OCI-LY7 (cell line): ENCODE data around the gene FASTK. TPM values are rescaled to one million over a fixed set of nuclear protein-coding genes. Genes with fewer than 3 reads are reported as not detected.

Experiments
- BruUV-seq: library from RNA; stranded (reverse); fragments of 400-500 nt; replicated peaks from 2 replicates; lab custom pipeline; 2021; lab: Mats Ljungman, UMichigan
- CTCF ChIA-PET: fragments of 300-600 bp; sonication (Branson Sonifier 250); formaldehyde crosslinking; loops from one replicate; lab custom pipeline; 2022; ENCODE audit warnings: antibody characterized with exemption; ENCODE audit not compliant: unreplicated experiment; lab: Charles Lee
- POLR2A ChIA-PET: fragments of 300-600 bp; sonication (Branson Sonifier 250); formaldehyde crosslinking; loops from one replicate; lab custom pipeline; 2022; ENCODE audit warnings: antibody characterized with exemption; lab: Charles Lee
- DNase-seq: peaks from one replicate; pipeline ENCODE4 v3.0.0-alpha.2; 2015; ENCODE audit warnings: low spot score
- H2AFZ ChIP-seq: fragments of 200-600 bp; sonication (generic), shearing (Covaris generic); 2 replicates; pipeline ENCODE4 v1.6.1; 2014; ENCODE audit warnings: mild to moderate bottlenecking, antibody characterized with exemption, low read length, moderate library complexity
- H3K27ac ChIP-seq: fragments of 200-600 bp; sonication (generic); 2 replicates; pipeline ENCODE4 v1.5.1; 2014; ENCODE audit warnings: mixed run types, low read depth, mild to moderate bottlenecking, moderate library complexity, low read length, inconsistent platforms; ENCODE audit not compliant: poor library complexity, severe bottlenecking
- H3K36me3 ChIP-seq: fragments of 200-600 bp; sonication (generic); 2 replicates; pipeline ENCODE4 v1.6.1; 2014; ENCODE audit warnings: mild to moderate bottlenecking, antibody characterized with exemption, low read length, moderate library complexity, mixed read lengths; ENCODE audit not compliant: insufficient read depth
- H3K4me1 ChIP-seq: fragments of 200-600 bp; sonication (generic); 2 replicates; pipeline ENCODE4 v1.5.1; 2014; ENCODE audit warnings: mild to moderate bottlenecking, low read length; ENCODE audit not compliant: insufficient read depth, poor library complexity, severe bottlenecking
- H3K4me2 ChIP-seq: fragments of 200-600 bp; sonication (generic); 2 replicates; pipeline ENCODE4 v1.6.1; 2014; ENCODE audit warnings: mild to moderate bottlenecking, low read length
- H3K4me3 ChIP-seq: fragments of 200-600 bp; sonication (generic); 2 replicates; pipeline ENCODE4 v1.5.1; 2014; ENCODE audit warnings: mild to moderate bottlenecking, low read depth, low read length; ENCODE audit not compliant: poor library complexity, severe bottlenecking
- H3K79me2 ChIP-seq: fragments of 200-600 bp; sonication (generic); 2 replicates; pipeline ENCODE4 v1.6.1; 2016; ENCODE audit warnings: low read depth, mild to moderate bottlenecking, low read length, moderate library complexity, mixed read lengths; ENCODE audit not compliant: insufficient read depth
- H3K9me2 ChIP-seq: fragments of 200-600 bp; sonication (generic); 2 replicates; pipeline ENCODE4 v1.6.1; 2016; ENCODE audit warnings: mild to moderate bottlenecking, low read length, mixed read lengths; ENCODE audit not compliant: insufficient read depth
- H3K9me3 ChIP-seq: fragments of 200-600 bp; sonication (generic); 2 replicates; pipeline ENCODE4 v1.6.1; 2014; ENCODE audit warnings: mild to moderate bottlenecking, mixed run types, low read length, mixed read lengths
- H4K20me1 ChIP-seq: fragments of 200-600 bp; sonication (generic); 2 replicates; pipeline ENCODE4 v1.6.1; 2014; ENCODE audit warnings: mild to moderate bottlenecking, antibody characterized with exemption, low read length, moderate library complexity, mixed read lengths; ENCODE audit not compliant: insufficient read depth
- EZH2phosphoT487 ChIP-seq: fragments of 200-600 bp; sonication (generic); IDR thresholded peaks from 2 replicates; pipeline ENCODE4 v1.6.1; 2018; ENCODE audit warnings: low read depth, borderline replicate concordance, mild to moderate bottlenecking, mixed run types, antibody characterized with exemption, low read length, moderate library complexity, mixed read lengths
- intact Hi-C: fragments of 100-400 bp; cut with micrococcal nuclease; formaldehyde crosslinking; loops from one replicate; pipeline ENCODE4 v1.10.0; 2022; ENCODE audit not compliant: unreplicated experiment
- total RNA-seq, 2 experiments: library from RNA; depleted of rRNA in 1 of 2; stranded (reverse); fragments of >200 nt in 1 of 2; shearing (Covaris generic) in 1 of 2; gene quantifications; 2 replicates each; pipeline ENCODE4 v1.2.3, GENCODE V29; 2014 to 2022
- TF ChIP-seq, protein P1 (sequence below): fragments of 200-600 bp; sonication (generic); conservative IDR thresholded peaks from 2 replicates; pipeline ENCODE4 v1.5.1; 2014; ENCODE audit warnings: mild to moderate bottlenecking, antibody characterized with exemption, low read length, moderate library complexity, mixed read lengths

FASTK gene
- total RNA-seq, 2 experiments from 2014 or later: 90.5 to 118 TPM

DNA sequence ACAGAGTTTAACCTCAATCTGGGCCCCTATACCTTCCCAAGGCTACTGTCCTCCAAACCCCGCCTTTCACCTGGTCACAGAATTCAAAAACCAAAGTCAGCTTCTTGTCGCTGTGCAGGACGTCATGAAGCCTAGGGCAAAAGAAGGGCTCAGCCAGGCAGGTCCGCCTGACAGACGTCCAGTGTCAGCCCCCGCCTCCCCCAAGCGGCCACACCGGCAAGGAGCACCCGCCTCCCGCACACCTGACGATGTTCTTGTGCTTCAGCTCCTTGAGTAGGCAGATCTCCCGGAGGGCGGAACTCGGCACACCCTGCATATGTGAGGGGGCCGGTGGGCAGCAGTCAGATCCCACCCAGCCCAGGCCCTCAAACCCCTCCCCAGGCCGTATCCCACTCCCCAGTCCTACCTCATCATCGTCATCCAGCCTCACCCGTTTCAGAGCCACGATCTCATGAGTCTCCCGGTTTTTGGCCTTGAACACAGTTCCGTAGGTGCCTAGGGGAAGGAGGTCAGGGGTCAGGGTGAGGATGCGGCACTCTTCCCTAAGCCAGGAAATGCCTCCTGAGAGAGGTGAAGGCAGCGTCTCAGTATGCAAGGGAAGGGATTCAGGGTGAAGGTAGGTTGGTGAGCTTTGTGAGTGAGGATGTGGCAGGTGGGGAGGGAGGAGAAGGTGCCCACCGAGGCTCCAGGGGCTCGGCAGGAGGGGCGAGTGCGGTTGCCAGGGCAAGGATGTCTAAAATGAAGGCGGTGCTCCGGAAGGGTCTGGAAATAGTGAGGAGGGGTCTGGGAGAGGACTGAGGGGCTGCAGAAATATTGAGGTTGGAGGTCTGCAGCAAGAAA is 23.7 kb downstream of the FASTK start:
- no peaks in the 10 kb centered on the region for H3K9me3 ChIP-seq
- H2AFZ ChIP-seq: peak overlapping the region; percentile 61; the same call in 1 of the 2 replicates
- no peak for DNase-seq
- ChIA-PET CTCF (interaction anchor here (1.1 kb wide), 1 partner anchor 28 kb away, joined by 4 read pairs; no protein-coding TSS in a partner anchor), POLR2A (interaction anchor here (0.7 kb wide), 1 partner anchor 52 kb away, joined by 3 read pairs; no protein-coding TSS in a partner anchor)
- intact Hi-C loops: no loop called here
- no peaks in the 10 kb centered on the region for H3K9me2 ChIP-seq
- peak overlapping the region; percentile 98 for H3K4me3 ChIP-seq
- no peak overlapping the region for H3K27ac ChIP-seq
- peak overlapping the region; percentile 88 for H3K4me2 ChIP-seq
- no peaks in the 10 kb centered on the region for H4K20me1 ChIP-seq
- no TSS peak for BruUV-seq
- H3K79me2 ChIP-seq: peaks cover 14% of the 10 kb centered on the region; the same call in 1 of the 2 replicates
- TF ChIP-seq EZH2phosphoT487: no peak
- TF ChIP-seq, protein P1, sequence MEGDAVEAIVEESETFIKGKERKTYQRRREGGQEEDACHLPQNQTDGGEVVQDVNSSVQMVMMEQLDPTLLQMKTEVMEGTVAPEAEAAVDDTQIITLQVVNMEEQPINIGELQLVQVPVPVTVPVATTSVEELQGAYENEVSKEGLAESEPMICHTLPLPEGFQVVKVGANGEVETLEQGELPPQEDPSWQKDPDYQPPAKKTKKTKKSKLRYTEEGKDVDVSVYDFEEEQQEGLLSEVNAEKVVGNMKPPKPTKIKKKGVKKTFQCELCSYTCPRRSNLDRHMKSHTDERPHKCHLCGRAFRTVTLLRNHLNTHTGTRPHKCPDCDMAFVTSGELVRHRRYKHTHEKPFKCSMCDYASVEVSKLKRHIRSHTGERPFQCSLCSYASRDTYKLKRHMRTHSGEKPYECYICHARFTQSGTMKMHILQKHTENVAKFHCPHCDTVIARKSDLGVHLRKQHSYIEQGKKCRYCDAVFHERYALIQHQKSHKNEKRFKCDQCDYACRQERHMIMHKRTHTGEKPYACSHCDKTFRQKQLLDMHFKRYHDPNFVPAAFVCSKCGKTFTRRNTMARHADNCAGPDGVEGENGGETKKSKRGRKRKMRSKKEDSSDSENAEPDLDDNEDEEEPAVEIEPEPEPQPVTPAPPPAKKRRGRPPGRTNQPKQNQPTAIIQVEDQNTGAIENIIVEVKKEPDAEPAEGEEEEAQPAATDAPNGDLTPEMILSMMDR: no peak
- H3K4me1 ChIP-seq: peaks cover 40% of the 10 kb centered on the region
- peaks cover 1% of the 10 kb centered on the region for H3K36me3 ChIP-seq

DNA sequence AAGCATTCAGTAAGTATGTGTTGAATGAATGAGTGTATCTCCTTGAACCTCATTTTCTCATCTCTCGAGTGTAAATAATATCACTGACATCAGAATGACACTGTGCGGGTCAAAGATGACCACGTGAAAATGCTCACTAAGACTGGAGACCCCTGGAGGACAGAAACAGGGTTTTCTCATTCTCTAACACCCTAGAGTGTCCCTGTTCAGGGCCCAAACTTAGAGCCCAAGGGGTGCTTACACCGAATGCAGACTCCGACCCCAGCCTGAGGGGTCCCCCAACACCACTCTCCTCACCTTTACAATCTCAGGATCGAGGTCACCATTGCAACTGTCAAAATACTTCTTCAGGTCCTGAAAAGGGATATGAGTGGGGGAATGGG is 24.3 kb downstream of the FASTK start:
- BruUV-seq: no TSS peak
- Histone ChIP-seq H3K9me2 (no peaks in the 10 kb centered on the region), H3K4me2 (peak overlapping the region; percentile 88), H3K4me1 (peaks cover 34% of the 10 kb centered on the region), H2AFZ (no peak overlapping the region), H3K79me2 (peaks cover 14% of the 10 kb centered on the region; the same call in 1 of the 2 replicates), H3K9me3 (no peaks in the 10 kb centered on the region), H4K20me1 (no peaks in the 10 kb centered on the region), H3K27ac (no peak overlapping the region), H3K4me3 (no peak overlapping the region), H3K36me3 (no peaks in the 10 kb centered on the region)
- peak; percentile 14 for DNase-seq
- intact Hi-C loops: no loop called here
- POLR2A ChIA-PET: no interaction called here
- TF ChIP-seq, protein P1: 0 out of 2 replicates have a peak, but pooled peaks have one; percentile 26
- TF ChIP-seq EZH2phosphoT487: no peak
- CTCF ChIA-PET: no interaction called here

DNA sequence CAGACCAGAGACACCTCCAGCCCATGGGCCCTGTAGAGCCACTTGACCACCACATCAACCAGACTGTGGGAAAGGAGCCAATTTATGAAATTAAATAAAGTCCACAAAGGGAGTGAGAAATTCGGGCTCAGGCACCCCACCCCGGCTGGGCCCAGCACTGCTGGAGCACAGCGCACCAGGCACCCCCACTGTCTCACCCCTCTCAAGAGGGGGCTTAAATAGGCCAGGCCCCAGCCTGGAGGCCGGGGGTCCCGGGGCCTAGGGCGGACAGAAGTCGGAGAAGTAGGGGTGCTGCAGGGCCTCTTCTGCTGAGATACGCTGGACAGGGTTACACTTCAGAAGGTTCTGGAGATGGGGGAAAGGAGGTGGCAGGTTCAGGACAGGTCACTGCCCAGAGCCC is 26.9 kb downstream of the FASTK start:
- TF ChIP-seq, protein P1: no peak
- no peak for TF ChIP-seq EZH2phosphoT487
- Histone ChIP-seq H3K9me2 (no peaks in the 10 kb centered on the region), H3K27ac (no peak overlapping the region), H3K4me1 (peaks cover 19% of the 10 kb centered on the region), H2AFZ (no peak overlapping the region), H3K9me3 (no peaks in the 10 kb centered on the region), H3K36me3 (no peaks in the 10 kb centered on the region), H4K20me1 (no peaks in the 10 kb centered on the region), H3K4me2 (no peak overlapping the region), H3K4me3 (no peak overlapping the region), H3K79me2 (no peaks in the 10 kb centered on the region)
- no peak for DNase-seq
- BruUV-seq: no TSS peak
- CTCF ChIA-PET: no interaction called here
- POLR2A ChIA-PET: no interaction called here
- intact Hi-C loops: no loop called here
